Tibial artery (tissue), 4 donors: ENCODE data around the gene PLCL1.
A peak's percentile ranks its signal among the peaks of the same experiment; 100 is the strongest.

Experiments
- DNase-seq, 2 donors: peaks; one replicate each; pipeline ENCODE4 v3.0.0-alpha.2; 2019
- H3K27ac ChIP-seq, 2 donors: fragments of 200-600 bp; sonication (generic) in 1 of 2; 1 replicate in 1 of 2; 2 replicates in 1 of 2; pipeline ENCODE4 v1.5.1; 2018 to 2019; ENCODE audit warnings: mild to moderate bottlenecking in 1 of 2
- H3K27me3 ChIP-seq, 2 donors: fragments of 200-600 bp; sonication (generic) in 1 of 2; one replicate each; pipeline versions ENCODE4 v1.5.1 to v1.6.0; 2016 to 2019
- H3K36me3 ChIP-seq, 3 donors: fragments of 200-600 bp; sonication (generic) in 2 of 3; one replicate each; pipeline ENCODE4 v1.5.1; 2016 to 2019; ENCODE audit warnings: mild to moderate bottlenecking in 2 of 3
- H3K4me1 ChIP-seq, 4 donors: fragments of 200-600 bp; sonication (generic) in 2 of 4; 1 replicate in 3 of 4; 2 replicates in 1 of 4; pipeline ENCODE4 v1.5.1; 2016 to 2019
- H3K4me3 ChIP-seq, 2 donors: fragments of 200-600 bp; sonication (generic) in 1 of 2; 1 replicate in 1 of 2; 2 replicates in 1 of 2; pipeline ENCODE4 v1.5.1; 2018 to 2019; ENCODE audit warnings: mild to moderate bottlenecking in 2 of 2
- H3K9me3 ChIP-seq, 3 donors: fragments of 200-600 bp; sonication (generic) in 1 of 3; one replicate each; pipeline ENCODE4 v1.5.1; 2016 to 2019
- intact Hi-C: fragments of 100-400 bp; cut with DNase I; formaldehyde crosslinking; loops from one replicate; pipeline ENCODE4 v1.15.0; 2023; ENCODE audit warnings: low total_unique reads
- TF ChIP-seq, protein P1 (sequence below), 2 experiments: fragments of 200-600 bp in 1 of 2; fragments of 450-650 bp in 1 of 2; IDR thresholded peaks; one replicate each; pipeline ENCODE4 v1.5.1; 2017 to 2019; ENCODE audit warnings: antibody characterized with exemption in 2 of 2, mild to moderate bottlenecking in 1 of 2, moderate library complexity in 1 of 2

PLCL1 gene

DNA sequence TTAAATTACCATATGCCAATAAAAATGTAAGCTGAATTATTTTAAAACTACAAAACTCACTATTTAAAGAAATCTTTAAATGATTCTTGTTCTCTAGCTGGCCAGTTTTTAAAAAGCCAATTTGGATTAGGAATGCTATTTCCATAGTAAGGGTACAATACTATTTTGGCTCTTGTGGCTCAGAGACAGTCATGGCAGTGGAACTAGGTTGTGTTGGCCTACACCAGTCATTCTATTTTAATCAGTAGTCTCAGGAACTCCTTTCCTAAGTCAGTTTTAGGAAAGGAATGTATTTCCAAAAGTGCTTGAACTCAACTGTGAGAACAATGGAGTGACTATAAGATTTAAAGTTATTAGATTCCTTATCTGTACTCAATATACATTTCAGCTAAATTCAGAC lies 25.1 kb upstream of the PLCL1 start:
- DNase-seq = no peak
- Histone ChIP-seq H3K9me3 (no peaks in the 10 kb centered on the region), H3K27ac (no peak overlapping the region), H3K4me3 (no peak overlapping the region), H3K36me3 (no peaks in the 10 kb centered on the region), H3K27me3 (no peaks in the 10 kb centered on the region), H3K4me1 (no peaks in the 10 kb centered on the region)
- intact Hi-C loops = no loop called here
- TF ChIP-seq, protein P1, sequence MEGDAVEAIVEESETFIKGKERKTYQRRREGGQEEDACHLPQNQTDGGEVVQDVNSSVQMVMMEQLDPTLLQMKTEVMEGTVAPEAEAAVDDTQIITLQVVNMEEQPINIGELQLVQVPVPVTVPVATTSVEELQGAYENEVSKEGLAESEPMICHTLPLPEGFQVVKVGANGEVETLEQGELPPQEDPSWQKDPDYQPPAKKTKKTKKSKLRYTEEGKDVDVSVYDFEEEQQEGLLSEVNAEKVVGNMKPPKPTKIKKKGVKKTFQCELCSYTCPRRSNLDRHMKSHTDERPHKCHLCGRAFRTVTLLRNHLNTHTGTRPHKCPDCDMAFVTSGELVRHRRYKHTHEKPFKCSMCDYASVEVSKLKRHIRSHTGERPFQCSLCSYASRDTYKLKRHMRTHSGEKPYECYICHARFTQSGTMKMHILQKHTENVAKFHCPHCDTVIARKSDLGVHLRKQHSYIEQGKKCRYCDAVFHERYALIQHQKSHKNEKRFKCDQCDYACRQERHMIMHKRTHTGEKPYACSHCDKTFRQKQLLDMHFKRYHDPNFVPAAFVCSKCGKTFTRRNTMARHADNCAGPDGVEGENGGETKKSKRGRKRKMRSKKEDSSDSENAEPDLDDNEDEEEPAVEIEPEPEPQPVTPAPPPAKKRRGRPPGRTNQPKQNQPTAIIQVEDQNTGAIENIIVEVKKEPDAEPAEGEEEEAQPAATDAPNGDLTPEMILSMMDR (IDR thresholded peaks at IDR 0.05) = no peak

DNA sequence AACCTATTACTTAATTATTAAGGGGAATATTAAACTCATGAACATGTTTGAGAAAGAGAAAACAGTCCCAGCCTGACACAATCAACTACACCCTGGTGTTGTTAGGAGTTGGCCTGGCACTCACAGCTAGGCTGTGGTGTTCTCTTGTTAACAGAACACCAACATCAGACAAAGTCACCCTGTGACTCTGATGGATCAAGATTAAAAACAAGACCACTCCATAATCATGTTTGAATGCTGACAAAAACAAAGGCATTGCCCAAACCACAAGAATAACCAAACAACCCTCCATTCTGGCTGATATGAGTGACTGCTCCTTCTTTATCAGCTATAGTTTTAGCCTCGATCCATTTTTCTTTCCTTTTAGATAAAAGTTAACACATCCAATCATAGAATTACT lies 22.3 kb upstream of the PLCL1 start:
- TF ChIP-seq, protein P1 (IDR thresholded peaks at IDR 0.05) = no peak
- Histone ChIP-seq H3K4me1 (peaks cover 0 to 11% (median 10%) of the 10 kb centered on the region in 4 donors), H3K9me3 (no peaks in the 10 kb centered on the region), H3K36me3 (no peaks in the 10 kb centered on the region), H3K4me3 (no peak overlapping the region), H3K27ac (no peak overlapping the region), H3K27me3 (peaks cover 0 to 21% of the 10 kb centered on the region in 2 donors)
- intact Hi-C loops = no loop called here
- no peak for DNase-seq

DNA sequence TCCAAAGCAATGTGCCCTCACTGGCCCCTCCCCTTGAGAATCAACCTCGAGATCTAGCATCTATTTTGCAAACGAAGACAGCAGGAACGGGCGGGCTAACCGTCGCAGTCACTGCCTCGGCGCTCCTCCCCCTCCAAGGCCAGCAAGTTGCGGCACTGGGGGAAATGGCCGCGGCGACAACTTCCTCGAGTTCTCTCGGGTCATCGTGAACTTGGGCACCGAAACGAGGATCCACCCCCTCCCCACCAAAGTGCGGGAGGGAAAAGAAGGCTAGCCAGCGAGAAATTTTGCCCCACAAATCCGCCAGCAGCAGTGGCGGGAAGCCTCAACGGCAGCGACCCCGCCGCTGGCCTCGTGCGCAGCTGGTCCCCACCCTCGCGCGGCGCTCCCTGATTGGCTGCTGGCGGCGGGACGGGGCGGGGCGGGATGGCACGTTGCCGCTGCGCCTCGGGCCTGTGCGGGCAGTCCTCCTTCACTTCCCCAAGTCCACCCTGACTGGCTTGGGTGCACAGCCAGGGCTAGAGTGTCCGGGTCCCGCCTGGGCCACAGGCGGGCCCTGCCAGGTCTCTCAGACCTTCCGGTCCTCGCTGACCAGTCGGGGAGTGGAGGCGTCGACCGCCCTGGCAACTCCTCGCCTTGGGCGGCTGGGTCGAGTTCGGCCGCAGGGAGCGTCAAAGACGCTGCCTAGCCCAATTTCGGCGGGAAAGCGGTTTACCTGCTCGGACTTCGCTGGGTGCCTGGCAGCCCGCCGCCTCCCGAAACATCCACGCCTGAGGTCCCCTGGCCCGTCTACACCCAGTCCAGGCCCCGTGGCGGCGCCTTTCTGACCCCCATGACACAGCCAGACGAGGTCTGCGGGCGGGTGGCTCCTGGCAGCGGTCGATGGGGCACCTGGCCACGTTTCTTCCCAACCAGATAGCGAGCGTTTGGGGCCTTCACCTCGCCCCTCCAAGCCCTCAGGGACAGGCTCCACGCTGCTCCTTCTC lies 19.1 kb upstream of the PLCL1 start, which contains the start of gene BOLL:
BOLL (minus strand) TSS at position 364 of the 986 bp plus-strand sequence. CDS start 3,469 bp downstream, outside the sequence.
- peaks cover 0 to 11% (median 10%) of the 10 kb centered on the region in 4 donors for H3K4me1 ChIP-seq
- H3K36me3 ChIP-seq = no peaks in the 10 kb centered on the region
- no peaks in the 10 kb centered on the region for H3K9me3 ChIP-seq
- peak within 1 kb of the TSS; percentile 46 to 49 for H3K4me3 ChIP-seq
- H3K27me3 ChIP-seq = peaks cover 0 to 26% of the 10 kb centered on the region in 2 donors
- no peak within 1 kb of the TSS for H3K27ac ChIP-seq
- intact Hi-C loops = no loop called here
- DNase-seq = no peak
- TF ChIP-seq, protein P1 (IDR thresholded peaks at IDR 0.05) = no peak

DNA sequence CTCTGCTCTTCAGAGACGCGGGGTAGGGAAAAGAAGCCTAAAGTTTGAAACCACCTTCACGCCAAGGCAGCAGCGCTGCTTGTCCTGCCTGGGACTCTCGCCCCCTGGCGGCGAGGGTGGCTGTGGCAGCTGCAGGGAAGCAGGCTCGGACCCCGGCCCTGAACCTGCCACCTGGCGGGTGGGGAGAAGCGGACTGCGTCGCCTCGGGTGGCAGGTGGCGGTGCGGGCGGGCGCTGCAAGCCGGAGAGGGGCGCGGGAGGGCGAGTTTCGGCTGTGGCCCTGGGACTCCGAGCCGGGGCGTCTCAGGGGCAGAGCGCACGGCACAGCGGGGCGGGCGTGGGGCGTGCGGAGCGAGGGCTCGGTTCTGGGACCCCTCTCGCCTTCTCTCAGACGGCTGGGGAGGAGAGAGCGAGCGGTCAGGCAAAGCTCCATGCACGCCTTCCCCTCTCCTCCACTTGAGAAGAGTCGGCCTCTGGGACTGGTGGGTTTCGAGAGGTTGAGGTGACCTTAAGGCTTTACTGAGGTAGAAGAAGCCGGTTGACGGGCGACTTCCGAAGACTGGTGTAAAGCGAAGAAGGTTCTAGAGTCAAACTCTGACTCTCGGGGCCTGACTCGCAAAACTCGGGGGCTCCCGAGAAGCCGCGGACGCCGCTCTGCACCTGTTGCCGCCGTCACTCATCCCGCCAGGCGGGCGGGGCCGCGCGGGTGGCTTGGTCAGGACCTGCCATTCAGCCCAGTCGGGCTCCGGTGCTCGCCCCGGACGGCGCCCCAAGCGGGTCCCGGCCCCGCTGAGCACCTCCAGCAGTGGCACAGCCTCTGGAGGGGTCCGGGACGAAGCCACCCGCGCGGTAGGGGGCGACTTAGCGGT lies 18.1 kb upstream of the PLCL1 start:
- peak overlapping the region; percentile 46 to 49 for H3K4me3 ChIP-seq
- intact Hi-C loops = no loop called here
- no peaks in the 10 kb centered on the region for H3K9me3 ChIP-seq
- DNase-seq = peak in 1 of 2 donors; percentile 64
- H3K27ac ChIP-seq = no peak overlapping the region
- H3K4me1 ChIP-seq = peaks cover 0 to 11% (median 10%) of the 10 kb centered on the region in 4 donors
- peaks cover 0 to 26% of the 10 kb centered on the region in 2 donors for H3K27me3 ChIP-seq
- TF ChIP-seq, protein P1 (IDR thresholded peaks at IDR 0.05) = peak; percentile 18 to 37
- H3K36me3 ChIP-seq = no peaks in the 10 kb centered on the region

DNA sequence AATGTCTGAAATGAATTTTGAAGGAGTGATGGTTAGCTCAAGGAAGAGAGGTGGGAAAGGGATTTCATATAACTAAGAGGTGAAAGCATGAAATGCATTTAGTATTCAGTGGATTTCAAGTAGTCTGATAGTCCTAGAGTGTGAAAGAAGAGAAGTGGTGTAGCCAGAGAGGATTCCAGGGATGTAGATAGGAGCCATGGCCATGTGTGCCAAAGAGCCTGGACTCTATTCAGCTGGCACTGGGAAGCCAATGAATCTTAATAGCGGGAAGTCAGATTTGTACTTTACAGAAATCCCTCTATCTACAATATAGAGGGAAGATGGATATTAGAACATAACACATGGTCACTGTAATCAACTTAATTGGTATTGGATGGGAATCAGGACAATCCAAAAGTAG lies 10.9 kb upstream of the PLCL1 start:
- intact Hi-C loops = no loop called here
- Histone ChIP-seq H3K36me3 (no peaks in the 10 kb centered on the region), H3K4me3 (no peak overlapping the region), H3K9me3 (no peaks in the 10 kb centered on the region), H3K27ac (no peak overlapping the region), H3K27me3 (no peaks in the 10 kb centered on the region), H3K4me1 (no peaks in the 10 kb centered on the region)
- TF ChIP-seq, protein P1 (IDR thresholded peaks at IDR 0.05) = no peak
- DNase-seq = no peak
